WTC11 (cell line): ENCODE measurements around the gene ELL3. TPM values are rescaled to one million over a fixed set of nuclear protein-coding genes. Genes with fewer than 3 reads are reported as not detected.

Experiments
- ATF1 ChIP-seq: sonication (generic); formaldehyde crosslinking; IDR thresholded peaks from 2 replicates; pipeline ENCODE4 v1.8.1; 2023; ENCODE audit warnings: mild to moderate bottlenecking, moderate library complexity, missing genetic modification reagents
- CREM ChIP-seq: sonication (generic); formaldehyde crosslinking; IDR thresholded peaks from 2 replicates; pipeline ENCODE4 v1.8.1; 2022; ENCODE audit warnings: mild to moderate bottlenecking, missing genetic modification reagents, moderate library complexity
- ELF4 ChIP-seq: sonication (generic); formaldehyde crosslinking; IDR thresholded peaks from 2 replicates; pipeline ENCODE4 v1.8.1; 2022; ENCODE audit warnings: low read depth, mild to moderate bottlenecking, moderate library complexity, missing genetic modification reagents
- ETV6 ChIP-seq: sonication (generic); formaldehyde crosslinking; IDR thresholded peaks from 2 replicates; pipeline ENCODE4 v1.8.1; 2022; ENCODE audit warnings: mild to moderate bottlenecking, missing genetic modification reagents
- FOXK1 ChIP-seq: sonication (generic); formaldehyde crosslinking; IDR thresholded peaks from 2 replicates; pipeline ENCODE4 v1.8.0; 2022; ENCODE audit warnings: mild to moderate bottlenecking, moderate library complexity, missing genetic modification reagents
- KAT7 ChIP-seq: sonication (generic); formaldehyde crosslinking; IDR thresholded peaks from 2 replicates; pipeline ENCODE4 v1.8.1; 2023; ENCODE audit warnings: missing genetic modification reagents, mild to moderate bottlenecking, borderline replicate concordance
- NFYB ChIP-seq: sonication (generic); formaldehyde crosslinking; conservative IDR thresholded peaks from 2 replicates; pipeline ENCODE4 v1.8.0; 2022; ENCODE audit warnings: low read depth, missing genetic modification reagents
- NR3C1 ChIP-seq: sonication (generic); formaldehyde crosslinking; conservative IDR thresholded peaks from 2 replicates; pipeline ENCODE4 v1.8.1; 2023; ENCODE audit warnings: low read depth, mild to moderate bottlenecking, missing genetic modification reagents
- TP53 ChIP-seq: sonication (generic); formaldehyde crosslinking; IDR thresholded peaks from 2 replicates; pipeline ENCODE4 v1.8.1; 2023; ENCODE audit warnings: mild to moderate bottlenecking, missing genetic modification reagents
- ZBTB21 ChIP-seq: sonication (generic); formaldehyde crosslinking; IDR thresholded peaks from 2 replicates; pipeline ENCODE4 v1.8.1; 2023; ENCODE audit warnings: mild to moderate bottlenecking, missing genetic modification reagents, borderline replicate concordance
- ZNF232 ChIP-seq: sonication (generic); formaldehyde crosslinking; IDR thresholded peaks from 2 replicates; pipeline ENCODE4 v1.8.0; 2022; ENCODE audit warnings: mild to moderate bottlenecking, missing genetic modification reagents
- total RNA-seq: library from RNA; stranded (reverse); gene quantifications from 3 replicates; pipeline ENCODE4 v1.2.3, GENCODE V29; 2021
- TF ChIP-seq, protein P1 (sequence below): sonication (generic); formaldehyde crosslinking; IDR thresholded peaks from 2 replicates; pipeline ENCODE4 v1.8.1; 2023; ENCODE audit warnings: mild to moderate bottlenecking, missing genetic modification reagents, borderline replicate concordance
- TF ChIP-seq, protein P2 (sequence below): sonication (generic); formaldehyde crosslinking; IDR thresholded peaks from 2 replicates; pipeline ENCODE4 v1.8.0; 2022; ENCODE audit warnings: mild to moderate bottlenecking, missing genetic modification reagents
- TF ChIP-seq, protein P3 (sequence below): sonication (generic); formaldehyde crosslinking; IDR thresholded peaks from 2 replicates; pipeline ENCODE4 v1.8.0; 2023; ENCODE audit warnings: missing genetic modification reagents
- TF ChIP-seq, protein P4 (sequence below): sonication (generic); formaldehyde crosslinking; IDR thresholded peaks from 2 replicates; pipeline ENCODE4 v1.8.0; 2023; ENCODE audit warnings: missing genetic modification reagents, mild to moderate bottlenecking, borderline replicate concordance
- TF ChIP-seq, protein P5 (sequence below): sonication (generic); formaldehyde crosslinking; IDR thresholded peaks from 2 replicates; pipeline ENCODE4 v1.8.1; 2023; ENCODE audit warnings: mild to moderate bottlenecking, moderate library complexity, missing genetic modification reagents
- TF ChIP-seq, protein P6 (sequence below): sonication (generic); formaldehyde crosslinking; IDR thresholded peaks from 2 replicates; pipeline ENCODE4 v1.8.1; 2023; ENCODE audit warnings: mild to moderate bottlenecking, missing genetic modification reagents, moderate library complexity
- TF ChIP-seq, protein P7 (sequence below): sonication (generic); formaldehyde crosslinking; IDR thresholded peaks from 2 replicates; pipeline ENCODE4 v1.8.0; 2022; ENCODE audit warnings: mild to moderate bottlenecking, missing genetic modification reagents
- TF ChIP-seq, protein P8 (sequence below): sonication (generic); formaldehyde crosslinking; IDR thresholded peaks from 2 replicates; pipeline ENCODE4 v1.8.0; 2023; ENCODE audit warnings: mild to moderate bottlenecking, missing genetic modification reagents

ELL3 gene
- total RNA-seq, 1 experiment from 2014 or later: 8.8 TPM

DNA sequence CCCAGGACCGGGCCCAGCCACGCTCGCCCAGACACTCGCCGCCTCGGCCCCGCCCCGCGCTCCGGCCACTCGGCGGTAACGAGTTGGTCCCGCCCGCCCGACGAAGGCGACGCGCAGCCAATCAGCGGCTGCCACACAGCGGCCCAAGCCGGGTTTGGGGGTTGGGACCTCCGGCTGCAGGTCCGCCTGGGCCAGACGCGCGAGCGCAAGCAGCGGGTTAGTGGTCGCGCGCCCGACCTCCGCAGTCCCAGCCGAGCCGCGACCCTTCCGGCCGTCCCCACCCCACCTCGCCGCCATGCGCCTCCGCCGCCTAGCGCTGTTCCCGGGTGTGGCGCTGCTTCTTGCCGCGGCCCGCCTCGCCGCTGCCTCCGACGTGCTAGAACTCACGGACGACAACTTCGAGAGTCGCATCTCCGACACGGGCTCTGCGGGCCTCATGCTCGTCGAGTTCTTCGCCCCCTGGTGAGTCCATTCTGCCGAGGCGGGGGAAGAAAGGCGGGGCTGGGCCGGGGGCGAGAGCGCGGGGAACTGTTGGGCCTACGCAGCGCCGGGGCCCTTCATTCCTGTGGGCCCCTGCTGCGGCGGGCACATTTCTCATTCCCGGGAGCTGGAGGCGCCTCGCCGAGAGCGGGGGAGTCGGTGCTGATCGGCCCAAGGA, 30.4 kb downstream of the ELL3 start, which contains the start of gene PDIA3 (continued):
- TF ChIP-seq, protein P1, sequence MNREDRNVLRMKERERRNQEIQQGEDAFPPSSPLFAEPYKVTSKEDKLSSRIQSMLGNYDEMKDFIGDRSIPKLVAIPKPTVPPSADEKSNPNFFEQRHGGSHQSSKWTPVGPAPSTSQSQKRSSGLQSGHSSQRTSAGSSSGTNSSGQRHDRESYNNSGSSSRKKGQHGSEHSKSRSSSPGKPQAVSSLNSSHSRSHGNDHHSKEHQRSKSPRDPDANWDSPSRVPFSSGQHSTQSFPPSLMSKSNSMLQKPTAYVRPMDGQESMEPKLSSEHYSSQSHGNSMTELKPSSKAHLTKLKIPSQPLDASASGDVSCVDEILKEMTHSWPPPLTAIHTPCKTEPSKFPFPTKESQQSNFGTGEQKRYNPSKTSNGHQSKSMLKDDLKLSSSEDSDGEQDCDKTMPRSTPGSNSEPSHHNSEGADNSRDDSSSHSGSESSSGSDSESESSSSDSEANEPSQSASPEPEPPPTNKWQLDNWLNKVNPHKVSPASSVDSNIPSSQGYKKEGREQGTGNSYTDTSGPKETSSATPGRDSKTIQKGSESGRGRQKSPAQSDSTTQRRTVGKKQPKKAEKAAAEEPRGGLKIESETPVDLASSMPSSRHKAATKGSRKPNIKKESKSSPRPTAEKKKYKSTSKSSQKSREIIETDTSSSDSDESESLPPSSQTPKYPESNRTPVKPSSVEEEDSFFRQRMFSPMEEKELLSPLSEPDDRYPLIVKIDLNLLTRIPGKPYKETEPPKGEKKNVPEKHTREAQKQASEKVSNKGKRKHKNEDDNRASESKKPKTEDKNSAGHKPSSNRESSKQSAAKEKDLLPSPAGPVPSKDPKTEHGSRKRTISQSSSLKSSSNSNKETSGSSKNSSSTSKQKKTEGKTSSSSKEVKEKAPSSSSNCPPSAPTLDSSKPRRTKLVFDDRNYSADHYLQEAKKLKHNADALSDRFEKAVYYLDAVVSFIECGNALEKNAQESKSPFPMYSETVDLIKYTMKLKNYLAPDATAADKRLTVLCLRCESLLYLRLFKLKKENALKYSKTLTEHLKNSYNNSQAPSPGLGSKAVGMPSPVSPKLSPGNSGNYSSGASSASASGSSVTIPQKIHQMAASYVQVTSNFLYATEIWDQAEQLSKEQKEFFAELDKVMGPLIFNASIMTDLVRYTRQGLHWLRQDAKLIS (CRISPR knock-in tag): peak; percentile 61; the same call in 1 of the 2 replicates
- TF ChIP-seq, protein P2, sequence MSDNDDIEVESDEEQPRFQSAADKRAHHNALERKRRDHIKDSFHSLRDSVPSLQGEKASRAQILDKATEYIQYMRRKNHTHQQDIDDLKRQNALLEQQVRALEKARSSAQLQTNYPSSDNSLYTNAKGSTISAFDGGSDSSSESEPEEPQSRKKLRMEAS (CRISPR knock-in tag): peak; percentile 92
- peak; percentile 86; the same call in 1 of the 2 replicates for TF ChIP-seq ZNF232 (CRISPR knock-in tag)
- TF ChIP-seq ATF1 (CRISPR knock-in tag): peak; percentile 60; the same call in 1 of the 2 replicates
- TF ChIP-seq, protein P3, sequence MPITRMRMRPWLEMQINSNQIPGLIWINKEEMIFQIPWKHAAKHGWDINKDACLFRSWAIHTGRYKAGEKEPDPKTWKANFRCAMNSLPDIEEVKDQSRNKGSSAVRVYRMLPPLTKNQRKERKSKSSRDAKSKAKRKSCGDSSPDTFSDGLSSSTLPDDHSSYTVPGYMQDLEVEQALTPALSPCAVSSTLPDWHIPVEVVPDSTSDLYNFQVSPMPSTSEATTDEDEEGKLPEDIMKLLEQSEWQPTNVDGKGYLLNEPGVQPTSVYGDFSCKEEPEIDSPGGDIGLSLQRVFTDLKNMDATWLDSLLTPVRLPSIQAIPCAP (CRISPR knock-in tag): 0 out of 2 replicates have a peak, but pooled peaks have one; percentile 73
- TF ChIP-seq NFYB (CRISPR knock-in tag): peak; percentile 79
- peak; percentile 43; the same call in 1 of the 2 replicates for TF ChIP-seq ELF4
- TF ChIP-seq ETV6 (CRISPR knock-in tag): peak; percentile 94
- TF ChIP-seq, protein P4, sequence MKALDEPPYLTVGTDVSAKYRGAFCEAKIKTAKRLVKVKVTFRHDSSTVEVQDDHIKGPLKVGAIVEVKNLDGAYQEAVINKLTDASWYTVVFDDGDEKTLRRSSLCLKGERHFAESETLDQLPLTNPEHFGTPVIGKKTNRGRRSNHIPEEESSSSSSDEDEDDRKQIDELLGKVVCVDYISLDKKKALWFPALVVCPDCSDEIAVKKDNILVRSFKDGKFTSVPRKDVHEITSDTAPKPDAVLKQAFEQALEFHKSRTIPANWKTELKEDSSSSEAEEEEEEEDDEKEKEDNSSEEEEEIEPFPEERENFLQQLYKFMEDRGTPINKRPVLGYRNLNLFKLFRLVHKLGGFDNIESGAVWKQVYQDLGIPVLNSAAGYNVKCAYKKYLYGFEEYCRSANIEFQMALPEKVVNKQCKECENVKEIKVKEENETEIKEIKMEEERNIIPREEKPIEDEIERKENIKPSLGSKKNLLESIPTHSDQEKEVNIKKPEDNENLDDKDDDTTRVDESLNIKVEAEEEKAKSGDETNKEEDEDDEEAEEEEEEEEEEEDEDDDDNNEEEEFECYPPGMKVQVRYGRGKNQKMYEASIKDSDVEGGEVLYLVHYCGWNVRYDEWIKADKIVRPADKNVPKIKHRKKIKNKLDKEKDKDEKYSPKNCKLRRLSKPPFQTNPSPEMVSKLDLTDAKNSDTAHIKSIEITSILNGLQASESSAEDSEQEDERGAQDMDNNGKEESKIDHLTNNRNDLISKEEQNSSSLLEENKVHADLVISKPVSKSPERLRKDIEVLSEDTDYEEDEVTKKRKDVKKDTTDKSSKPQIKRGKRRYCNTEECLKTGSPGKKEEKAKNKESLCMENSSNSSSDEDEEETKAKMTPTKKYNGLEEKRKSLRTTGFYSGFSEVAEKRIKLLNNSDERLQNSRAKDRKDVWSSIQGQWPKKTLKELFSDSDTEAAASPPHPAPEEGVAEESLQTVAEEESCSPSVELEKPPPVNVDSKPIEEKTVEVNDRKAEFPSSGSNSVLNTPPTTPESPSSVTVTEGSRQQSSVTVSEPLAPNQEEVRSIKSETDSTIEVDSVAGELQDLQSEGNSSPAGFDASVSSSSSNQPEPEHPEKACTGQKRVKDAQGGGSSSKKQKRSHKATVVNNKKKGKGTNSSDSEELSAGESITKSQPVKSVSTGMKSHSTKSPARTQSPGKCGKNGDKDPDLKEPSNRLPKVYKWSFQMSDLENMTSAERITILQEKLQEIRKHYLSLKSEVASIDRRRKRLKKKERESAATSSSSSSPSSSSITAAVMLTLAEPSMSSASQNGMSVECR (CRISPR knock-in tag): peak; percentile 84
- TF ChIP-seq CREM: peak; percentile 87
- TF ChIP-seq, protein P5, sequence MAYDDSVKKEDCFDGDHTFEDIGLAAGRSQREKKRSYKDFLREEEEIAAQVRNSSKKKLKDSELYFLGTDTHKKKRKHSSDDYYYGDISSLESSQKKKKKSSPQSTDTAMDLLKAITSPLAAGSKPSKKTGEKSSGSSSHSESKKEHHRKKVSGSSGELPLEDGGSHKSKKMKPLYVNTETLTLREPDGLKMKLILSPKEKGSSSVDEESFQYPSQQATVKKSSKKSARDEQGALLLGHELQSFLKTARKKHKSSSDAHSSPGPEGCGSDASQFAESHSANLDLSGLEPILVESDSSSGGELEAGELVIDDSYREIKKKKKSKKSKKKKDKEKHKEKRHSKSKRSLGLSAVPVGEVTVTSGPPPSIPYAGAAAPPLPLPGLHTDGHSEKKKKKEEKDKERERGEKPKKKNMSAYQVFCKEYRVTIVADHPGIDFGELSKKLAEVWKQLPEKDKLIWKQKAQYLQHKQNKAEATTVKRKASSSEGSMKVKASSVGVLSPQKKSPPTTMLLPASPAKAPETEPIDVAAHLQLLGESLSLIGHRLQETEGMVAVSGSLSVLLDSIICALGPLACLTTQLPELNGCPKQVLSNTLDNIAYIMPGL (CRISPR knock-in tag): peak; percentile 97
- TF ChIP-seq, protein P6, sequence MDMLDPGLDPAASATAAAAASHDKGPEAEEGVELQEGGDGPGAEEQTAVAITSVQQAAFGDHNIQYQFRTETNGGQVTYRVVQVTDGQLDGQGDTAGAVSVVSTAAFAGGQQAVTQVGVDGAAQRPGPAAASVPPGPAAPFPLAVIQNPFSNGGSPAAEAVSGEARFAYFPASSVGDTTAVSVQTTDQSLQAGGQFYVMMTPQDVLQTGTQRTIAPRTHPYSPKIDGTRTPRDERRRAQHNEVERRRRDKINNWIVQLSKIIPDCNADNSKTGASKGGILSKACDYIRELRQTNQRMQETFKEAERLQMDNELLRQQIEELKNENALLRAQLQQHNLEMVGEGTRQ (CRISPR knock-in tag): peak; percentile 41
- peak; percentile 87 for TF ChIP-seq FOXK1 (CRISPR knock-in tag)
- TF ChIP-seq, protein P7, sequence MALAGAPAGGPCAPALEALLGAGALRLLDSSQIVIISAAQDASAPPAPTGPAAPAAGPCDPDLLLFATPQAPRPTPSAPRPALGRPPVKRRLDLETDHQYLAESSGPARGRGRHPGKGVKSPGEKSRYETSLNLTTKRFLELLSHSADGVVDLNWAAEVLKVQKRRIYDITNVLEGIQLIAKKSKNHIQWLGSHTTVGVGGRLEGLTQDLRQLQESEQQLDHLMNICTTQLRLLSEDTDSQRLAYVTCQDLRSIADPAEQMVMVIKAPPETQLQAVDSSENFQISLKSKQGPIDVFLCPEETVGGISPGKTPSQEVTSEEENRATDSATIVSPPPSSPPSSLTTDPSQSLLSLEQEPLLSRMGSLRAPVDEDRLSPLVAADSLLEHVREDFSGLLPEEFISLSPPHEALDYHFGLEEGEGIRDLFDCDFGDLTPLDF: peak; percentile 85; the same call in 1 of the 2 replicates
- TF ChIP-seq KAT7 (CRISPR knock-in tag): peak; percentile 95
- peak; percentile 52; the same call in 1 of the 2 replicates for TF ChIP-seq ZBTB21 (CRISPR knock-in tag)
- peak; percentile 67; the same call in 1 of the 2 replicates for TF ChIP-seq TP53 (CRISPR knock-in tag)
- TF ChIP-seq NR3C1 (CRISPR knock-in tag): 0 out of 2 replicates have a peak, but pooled peaks have one; percentile 65
- TF ChIP-seq, protein P8, sequence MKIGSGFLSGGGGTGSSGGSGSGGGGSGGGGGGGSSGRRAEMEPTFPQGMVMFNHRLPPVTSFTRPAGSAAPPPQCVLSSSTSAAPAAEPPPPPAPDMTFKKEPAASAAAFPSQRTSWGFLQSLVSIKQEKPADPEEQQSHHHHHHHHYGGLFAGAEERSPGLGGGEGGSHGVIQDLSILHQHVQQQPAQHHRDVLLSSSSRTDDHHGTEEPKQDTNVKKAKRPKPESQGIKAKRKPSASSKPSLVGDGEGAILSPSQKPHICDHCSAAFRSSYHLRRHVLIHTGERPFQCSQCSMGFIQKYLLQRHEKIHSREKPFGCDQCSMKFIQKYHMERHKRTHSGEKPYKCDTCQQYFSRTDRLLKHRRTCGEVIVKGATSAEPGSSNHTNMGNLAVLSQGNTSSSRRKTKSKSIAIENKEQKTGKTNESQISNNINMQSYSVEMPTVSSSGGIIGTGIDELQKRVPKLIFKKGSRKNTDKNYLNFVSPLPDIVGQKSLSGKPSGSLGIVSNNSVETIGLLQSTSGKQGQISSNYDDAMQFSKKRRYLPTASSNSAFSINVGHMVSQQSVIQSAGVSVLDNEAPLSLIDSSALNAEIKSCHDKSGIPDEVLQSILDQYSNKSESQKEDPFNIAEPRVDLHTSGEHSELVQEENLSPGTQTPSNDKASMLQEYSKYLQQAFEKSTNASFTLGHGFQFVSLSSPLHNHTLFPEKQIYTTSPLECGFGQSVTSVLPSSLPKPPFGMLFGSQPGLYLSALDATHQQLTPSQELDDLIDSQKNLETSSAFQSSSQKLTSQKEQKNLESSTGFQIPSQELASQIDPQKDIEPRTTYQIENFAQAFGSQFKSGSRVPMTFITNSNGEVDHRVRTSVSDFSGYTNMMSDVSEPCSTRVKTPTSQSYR: peak; percentile 72; the same call in 1 of the 2 replicates
